CD4-positive, alpha-beta T cell treated with Interleukin-10 for 1 hour (primary cell): ENCODE measurements around the gene AQP11.
"Not testable (repeated sequence)": the region's sequence is repeated elsewhere in the genome, so short reads cannot be mapped to it uniquely, and the experiment has no call there.

Experiments used
- DNase-seq: peaks from one replicate; pipeline ENCODE4 v3.0.0-alpha.2; 2020

Gene AQP11

GRCh38 chr11:77589521-77590193, at the start of gene AQP11:
TSS of gene AQP11 (plus strand) at chr11:77589953. CDS start at chr11:77589993, 40 bp downstream.
- peak; percentile 51 for DNase-seq

GRCh38 chr11:77542296-77542695, 47.5 kb upstream of the AQP11 start:
- no peak for DNase-seq

- DNase-seq: no peak
Measured at GRCh38 chr11:77547047-77547836, 42.5 kb upstream of the AQP11 start.

- DNase-seq: peak; percentile 54
Measured at GRCh38 chr11:77547863-77548551, 41.7 kb upstream of the AQP11 start.

- no peak for DNase-seq
Measured at GRCh38 chr11:77548552-77549445, 41.0 kb upstream of the AQP11 start.

- not testable (repeated sequence) for DNase-seq
Measured at GRCh38 chr11:77551426-77551825, 38.3 kb upstream of the AQP11 start.

- DNase-seq: no peak
Measured at GRCh38 chr11:77557553-77557952, 32.2 kb upstream of the AQP11 start.

GRCh38 chr11:77558380-77558779, 31.4 kb upstream of the AQP11 start:
- no peak for DNase-seq

GRCh38 chr11:77559686-77560401, 29.9 kb upstream of the AQP11 start:
- no peak for DNase-seq

- no peak for DNase-seq
Measured at GRCh38 chr11:77560605-77561004, 29.1 kb upstream of the AQP11 start.

- DNase-seq: no peak
Measured at GRCh38 chr11:77561257-77561656, 28.5 kb upstream of the AQP11 start.

- no peak for DNase-seq
Measured at GRCh38 chr11:77568306-77568705, 21.4 kb upstream of the AQP11 start.

- DNase-seq: no peak
Measured at GRCh38 chr11:77568916-77569675, 20.7 kb upstream of the AQP11 start.

- DNase-seq: no peak
Measured at GRCh38 chr11:77569676-77570070, 20.1 kb upstream of the AQP11 start.

- DNase-seq: not testable (repeated sequence)
Measured at GRCh38 chr11:77570896-77571295, 18.9 kb upstream of the AQP11 start.

- DNase-seq: not testable (repeated sequence)
Measured at GRCh38 chr11:77575428-77575827, 14.3 kb upstream of the AQP11 start.

GRCh38 chr11:77580712-77581337, 8.9 kb upstream of the AQP11 start:
- no peak for DNase-seq

- no peak for DNase-seq
Measured at GRCh38 chr11:77589181-77589520, 602 bp upstream of the AQP11 start.

- peak; percentile 4 for DNase-seq
Measured at GRCh38 chr11:77590194-77590782, 535 bp downstream of the AQP11 start.

GRCh38 chr11:77592727-77593126, 3.0 kb downstream of the AQP11 start:
- DNase-seq: no peak
